Measurements from ENCODE around the gene NFIA.

DNA sequence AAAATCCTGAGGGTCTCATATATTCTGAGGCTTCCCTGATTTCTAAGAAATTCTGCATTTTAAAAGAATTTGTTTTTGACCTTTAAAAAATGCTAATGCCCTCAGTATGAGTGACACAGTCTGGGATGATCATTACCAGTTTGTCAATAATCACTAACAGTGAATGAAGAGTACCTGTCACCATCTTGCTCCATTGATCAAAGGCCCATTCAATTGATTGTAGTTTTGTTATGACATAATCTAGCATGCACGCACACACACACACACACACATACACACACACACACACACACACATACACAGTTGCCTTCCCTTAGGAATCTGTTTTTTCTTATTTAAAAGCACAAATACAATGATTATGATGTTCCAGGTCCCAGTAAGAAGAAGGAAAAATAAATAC lies 250.4 kb downstream of the NFIA start:
- TF ChIP-seq, protein P1, sequence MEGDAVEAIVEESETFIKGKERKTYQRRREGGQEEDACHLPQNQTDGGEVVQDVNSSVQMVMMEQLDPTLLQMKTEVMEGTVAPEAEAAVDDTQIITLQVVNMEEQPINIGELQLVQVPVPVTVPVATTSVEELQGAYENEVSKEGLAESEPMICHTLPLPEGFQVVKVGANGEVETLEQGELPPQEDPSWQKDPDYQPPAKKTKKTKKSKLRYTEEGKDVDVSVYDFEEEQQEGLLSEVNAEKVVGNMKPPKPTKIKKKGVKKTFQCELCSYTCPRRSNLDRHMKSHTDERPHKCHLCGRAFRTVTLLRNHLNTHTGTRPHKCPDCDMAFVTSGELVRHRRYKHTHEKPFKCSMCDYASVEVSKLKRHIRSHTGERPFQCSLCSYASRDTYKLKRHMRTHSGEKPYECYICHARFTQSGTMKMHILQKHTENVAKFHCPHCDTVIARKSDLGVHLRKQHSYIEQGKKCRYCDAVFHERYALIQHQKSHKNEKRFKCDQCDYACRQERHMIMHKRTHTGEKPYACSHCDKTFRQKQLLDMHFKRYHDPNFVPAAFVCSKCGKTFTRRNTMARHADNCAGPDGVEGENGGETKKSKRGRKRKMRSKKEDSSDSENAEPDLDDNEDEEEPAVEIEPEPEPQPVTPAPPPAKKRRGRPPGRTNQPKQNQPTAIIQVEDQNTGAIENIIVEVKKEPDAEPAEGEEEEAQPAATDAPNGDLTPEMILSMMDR (IDR thresholded peaks at IDR 0.05), result no peak
- TF ChIP-seq POLR2A (IDR thresholded peaks at IDR 0.05), result no peak
